ENCODE results near the gene PLG.
"Not testable (repeated sequence)": the region's sequence is repeated elsewhere in the genome, so short reads cannot be mapped to it uniquely, and the experiment has no call there.

Gene PLG
- total RNA-seq: 0 reads per million in 4 donors

- DNase-seq: not testable (repeated sequence)
Measured at GRCh38 chr6:160701918-160702680, at the start of gene PLG. Gene PLG, plus strand, starts transcription at chr6:160702244. Its CDS starts 61 bp downstream, at chr6:160702305.

GRCh38 chr6:160659562-160659961 lies 42.5 kb upstream of the PLG start:
- no peak for DNase-seq

GRCh38 chr6:160661216-160661615 lies 40.8 kb upstream of the PLG start:
- no peak for DNase-seq

GRCh38 chr6:160662429-160662828 lies 39.6 kb upstream of the PLG start:
- DNase-seq: no peak

DNA sequence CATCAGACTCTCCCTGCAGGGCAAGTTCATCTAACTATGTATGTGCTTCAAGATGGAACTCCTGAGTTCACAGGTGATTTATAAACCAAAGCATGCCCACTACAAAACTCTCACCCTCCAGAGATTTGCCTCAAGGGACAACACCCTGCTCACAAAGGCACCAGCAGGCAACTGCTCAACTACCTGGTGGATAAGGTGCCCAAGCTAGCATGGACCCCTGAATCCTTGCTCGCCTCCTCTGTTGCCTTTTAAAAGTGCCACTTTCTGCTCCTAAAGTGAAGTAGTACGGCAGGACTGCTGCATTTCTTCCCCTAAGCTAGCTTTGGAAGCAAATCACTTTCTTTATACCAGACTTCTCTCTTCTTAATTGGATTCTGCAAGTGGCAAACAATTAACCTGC lies 39.2 kb upstream of the PLG start:
- DNase-seq: no peak

DNA sequence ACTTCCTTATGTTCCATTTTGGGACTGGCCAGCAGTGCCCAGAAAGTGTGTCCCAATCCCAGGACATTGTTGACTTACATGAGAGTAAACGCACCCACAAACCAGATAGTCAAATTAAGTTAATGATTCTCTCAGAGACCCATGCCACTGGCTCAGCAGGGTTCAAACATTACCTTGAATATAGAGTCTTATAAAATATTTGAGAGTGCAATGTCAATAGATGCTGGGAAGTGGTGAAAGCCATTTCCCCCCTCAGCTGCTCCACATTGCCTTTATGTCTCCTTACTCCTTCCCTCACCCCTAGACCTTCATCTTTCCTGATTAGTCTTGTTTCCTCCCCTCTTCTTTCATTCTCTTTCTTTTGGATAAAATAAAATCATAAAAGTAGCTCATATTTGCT lies 37.8 kb upstream of the PLG start, which contains the start of gene LPA:
Gene LPA (minus strand): TSS at position 78 of the 400 bp plus-strand sequence. CDS start 61 bp downstream, at position 17.
- DNase-seq: not testable (repeated sequence)

- peak in 3 of 5 donors; percentile 7 to 38 (median 19) for DNase-seq
Measured at GRCh38 chr6:160667639-160668481, 34.2 kb upstream of the PLG start.

GRCh38 chr6:160668589-160668988 lies 33.5 kb upstream of the PLG start:
- DNase-seq: no peak

- DNase-seq: not testable (repeated sequence)
Measured at GRCh38 chr6:160676418-160676817, 25.6 kb upstream of the PLG start.

DNA sequence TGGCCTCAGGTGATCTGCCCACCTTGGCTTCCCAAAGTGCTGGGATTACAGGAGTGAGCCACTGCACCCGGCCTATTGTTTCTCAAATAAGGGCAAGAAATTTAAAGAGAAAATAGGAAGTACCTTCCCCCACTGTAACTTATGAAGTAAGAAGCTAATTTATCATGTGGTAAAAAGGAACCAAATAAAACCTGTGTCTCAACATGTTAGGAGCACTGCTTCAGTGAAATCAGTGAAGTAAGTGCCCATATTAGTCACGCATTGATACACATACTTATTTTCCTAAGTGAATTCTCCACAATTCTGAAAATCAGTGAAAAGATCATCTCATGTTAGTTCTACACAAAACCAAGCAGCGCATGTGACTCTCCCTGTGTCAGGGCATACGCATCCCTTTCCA lies 23.8 kb upstream of the PLG start:
- no peak for DNase-seq

GRCh38 chr6:160678744-160679401 lies 23.2 kb upstream of the PLG start:
- no peak for DNase-seq

DNA sequence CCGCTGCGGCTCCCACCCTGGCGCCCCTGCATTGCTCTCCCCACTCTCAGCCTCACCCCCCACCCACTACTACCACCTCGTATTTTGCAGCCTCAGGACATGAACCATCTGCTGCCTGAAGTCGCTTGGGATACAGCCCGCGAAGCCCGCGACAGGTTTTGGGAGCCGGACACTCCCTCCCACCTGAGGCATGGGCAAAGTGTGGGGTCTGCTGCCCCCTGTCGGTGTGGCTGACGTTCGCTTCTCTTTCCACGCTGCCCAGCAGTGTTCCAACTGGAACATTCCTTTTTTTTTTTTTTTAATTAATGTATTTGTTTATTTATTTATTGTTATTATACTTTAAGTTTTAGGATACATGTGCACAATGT lies 22.7 kb upstream of the PLG start:
- DNase-seq: no peak

DNA sequence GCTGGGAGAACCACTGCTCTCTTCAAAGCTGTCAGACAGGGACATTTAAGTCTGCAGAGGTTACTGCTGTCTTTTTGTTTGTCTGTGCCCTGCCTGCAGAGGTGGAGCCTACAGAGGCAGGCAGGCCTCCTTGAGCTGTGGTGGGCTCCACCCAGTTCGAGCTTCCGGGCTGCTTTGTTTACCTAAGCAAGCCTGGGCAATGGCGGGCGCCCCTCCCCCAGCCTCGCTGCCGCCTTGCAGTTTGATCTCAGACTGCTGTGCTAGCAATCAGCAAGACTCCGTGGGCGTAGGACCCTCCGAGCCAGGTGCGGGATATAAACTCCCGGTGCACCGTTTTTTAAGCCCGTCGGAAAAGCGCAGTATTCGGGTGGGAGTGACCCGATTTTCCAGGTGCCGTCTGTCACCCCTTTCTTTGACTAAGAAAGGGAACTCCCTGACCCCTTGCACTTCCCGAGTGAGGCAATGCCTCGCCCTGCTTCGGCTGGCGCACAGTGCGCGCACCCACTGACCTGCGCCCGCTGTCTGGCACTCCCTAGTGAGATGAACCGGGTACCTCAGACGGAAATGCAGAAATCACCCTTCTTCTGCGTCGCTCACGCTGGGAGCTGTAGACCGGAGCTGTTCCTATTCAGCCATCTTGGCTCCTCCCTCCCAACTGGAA lies 16.8 kb upstream of the PLG start:
- not testable (repeated sequence) for DNase-seq

GRCh38 chr6:160685762-160686450 lies 16.1 kb upstream of the PLG start:
- no peak for DNase-seq

DNA sequence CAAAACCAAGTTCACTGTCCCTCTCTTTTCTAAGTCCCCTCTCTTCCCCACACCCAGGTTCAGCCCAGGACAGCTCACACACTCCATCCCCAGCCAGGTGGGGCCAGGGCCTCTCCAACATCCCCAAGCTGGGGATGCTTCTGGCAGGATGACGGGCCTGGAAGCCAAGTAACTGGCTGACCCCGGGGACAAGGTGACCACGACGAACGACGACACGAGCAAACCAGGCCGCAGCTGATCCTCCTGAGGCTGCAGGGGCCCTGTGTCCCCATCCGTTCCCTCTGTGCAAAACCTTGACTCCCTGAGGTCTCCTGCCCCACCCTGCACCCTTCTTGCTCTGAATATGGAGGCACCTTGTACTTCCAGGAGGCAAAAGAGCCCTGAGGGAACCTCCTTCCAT lies 11.6 kb upstream of the PLG start:
- DNase-seq: no peak

GRCh38 chr6:160691617-160692016 lies 10.4 kb upstream of the PLG start:
- DNase-seq: no peak

GRCh38 chr6:160692369-160692959 lies 9.6 kb upstream of the PLG start:
- DNase-seq: no peak

DNA sequence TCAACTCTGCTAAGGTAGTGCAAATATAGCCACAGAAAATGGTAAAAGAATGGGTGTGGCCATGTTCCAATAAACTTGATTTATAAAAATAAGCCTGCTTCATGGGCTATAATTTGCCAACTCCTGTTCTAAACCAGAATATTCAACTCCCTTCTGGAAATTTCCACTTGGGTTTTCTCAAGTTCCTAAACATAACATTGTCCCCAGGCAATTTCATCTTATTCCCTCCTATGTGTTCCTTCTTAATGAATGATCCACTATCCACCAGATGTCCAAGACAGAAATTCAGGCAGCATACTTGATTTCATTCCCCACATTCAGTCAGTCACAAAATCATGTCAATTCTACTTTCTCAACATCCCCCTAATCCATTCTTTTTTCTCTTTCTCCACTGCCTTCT lies 7.0 kb upstream of the PLG start:
- DNase-seq: not testable (repeated sequence)

- DNase-seq: not testable (repeated sequence)
Measured at GRCh38 chr6:160695622-160696021, 6.4 kb upstream of the PLG start.

- DNase-seq: not testable (repeated sequence)
Measured at GRCh38 chr6:160696884-160697283, 5.2 kb upstream of the PLG start.

DNA sequence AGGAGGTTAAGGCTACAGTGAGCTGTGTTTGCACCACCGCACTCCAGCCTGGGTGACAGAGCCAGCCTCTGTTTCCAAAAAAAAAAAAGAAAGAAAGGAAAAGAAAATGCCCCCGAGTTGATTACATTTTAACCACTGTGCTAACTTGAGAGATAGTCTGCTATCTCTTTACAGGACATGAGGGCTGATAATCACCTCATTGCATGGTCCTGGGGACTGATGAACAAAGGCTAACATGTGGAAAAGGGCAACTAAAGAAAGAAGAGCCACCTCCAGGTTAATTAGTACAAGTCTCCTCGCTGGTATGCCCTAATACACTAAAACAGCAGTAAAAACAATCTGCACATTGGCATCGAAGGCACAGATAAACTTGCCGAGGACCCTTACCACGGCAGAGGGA lies 4.2 kb upstream of the PLG start:
- DNase-seq: no peak

DNA sequence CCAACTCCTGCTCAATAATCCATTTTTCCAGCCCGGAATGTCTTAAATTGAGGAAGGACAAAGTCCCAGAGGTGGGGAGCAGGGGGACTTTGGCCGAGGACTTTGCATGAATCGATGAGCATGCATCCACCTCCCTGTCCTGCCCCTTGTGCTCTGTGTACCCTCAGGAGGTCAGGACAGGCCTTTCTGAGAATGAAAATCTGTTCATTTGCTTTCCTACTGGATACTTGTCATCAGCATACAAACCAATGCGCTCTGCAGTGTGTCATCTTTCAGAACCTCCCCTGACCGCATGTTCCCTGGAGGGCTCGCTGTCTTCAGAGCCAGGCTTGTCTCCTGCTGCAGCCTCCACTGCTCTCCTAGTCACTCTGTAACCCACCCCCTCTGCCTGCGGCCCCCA lies 2.6 kb downstream of the PLG start:
- DNase-seq: not testable (repeated sequence)
